ENCODE measurements around the gene HMCN2.

DNA sequence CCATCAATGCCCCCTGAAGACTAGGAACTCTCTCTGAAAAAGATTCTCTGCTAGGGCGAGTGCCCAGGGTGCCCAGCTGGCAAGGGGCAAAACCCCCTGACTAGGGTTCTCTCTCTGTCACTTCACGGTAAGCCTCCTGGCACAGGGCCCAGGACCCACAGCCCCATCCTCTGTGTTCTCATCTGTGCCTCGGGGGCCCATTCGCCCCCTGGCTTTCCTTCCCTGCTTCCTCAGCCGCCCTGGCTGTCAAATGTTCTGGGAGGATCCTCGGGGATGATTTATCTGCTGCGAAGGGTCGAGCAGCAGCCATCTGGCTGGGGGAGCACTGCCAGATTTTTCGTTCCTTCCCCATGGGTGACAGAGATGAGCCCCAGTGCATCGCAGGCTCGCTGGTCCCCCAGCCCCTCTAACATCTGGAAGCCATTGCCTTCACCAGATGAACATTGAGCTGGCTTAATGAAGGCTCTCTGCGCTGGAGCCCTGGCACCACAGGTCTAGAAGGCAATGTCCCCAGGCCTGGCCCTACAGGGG lies 24.2 kb downstream of the HMCN2 start:
- TF ChIP-seq, protein P1, sequence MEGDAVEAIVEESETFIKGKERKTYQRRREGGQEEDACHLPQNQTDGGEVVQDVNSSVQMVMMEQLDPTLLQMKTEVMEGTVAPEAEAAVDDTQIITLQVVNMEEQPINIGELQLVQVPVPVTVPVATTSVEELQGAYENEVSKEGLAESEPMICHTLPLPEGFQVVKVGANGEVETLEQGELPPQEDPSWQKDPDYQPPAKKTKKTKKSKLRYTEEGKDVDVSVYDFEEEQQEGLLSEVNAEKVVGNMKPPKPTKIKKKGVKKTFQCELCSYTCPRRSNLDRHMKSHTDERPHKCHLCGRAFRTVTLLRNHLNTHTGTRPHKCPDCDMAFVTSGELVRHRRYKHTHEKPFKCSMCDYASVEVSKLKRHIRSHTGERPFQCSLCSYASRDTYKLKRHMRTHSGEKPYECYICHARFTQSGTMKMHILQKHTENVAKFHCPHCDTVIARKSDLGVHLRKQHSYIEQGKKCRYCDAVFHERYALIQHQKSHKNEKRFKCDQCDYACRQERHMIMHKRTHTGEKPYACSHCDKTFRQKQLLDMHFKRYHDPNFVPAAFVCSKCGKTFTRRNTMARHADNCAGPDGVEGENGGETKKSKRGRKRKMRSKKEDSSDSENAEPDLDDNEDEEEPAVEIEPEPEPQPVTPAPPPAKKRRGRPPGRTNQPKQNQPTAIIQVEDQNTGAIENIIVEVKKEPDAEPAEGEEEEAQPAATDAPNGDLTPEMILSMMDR (IDR thresholded peaks at IDR 0.05): no peak
- TF ChIP-seq POLR2AphosphoS5 (IDR thresholded peaks at IDR 0.05) (no peak), EP300 (IDR thresholded peaks at IDR 0.05) (no peak)

Data from stomach (tissue), 4 donors.